SU-DHL-6 (cell line): ENCODE measurements around the gene TUG1.

Experiments used
- CTCF ChIP-seq: fragments of 200-600 bp; sonication (generic); IDR thresholded peaks from one replicate; pipeline ENCODE4 v1.5.1; 2017; ENCODE audit warnings: antibody characterized with exemption, mild to moderate bottlenecking, low read length, moderate library complexity; ENCODE audit not compliant: insufficient read depth, poor library complexity, severe bottlenecking
- EZH2phosphoT487 ChIP-seq: fragments of 200-600 bp; sonication (generic), shearing (Covaris generic); conservative IDR thresholded peaks from 2 replicates; pipeline ENCODE4 v1.6.1; 2018; ENCODE audit warnings: mild to moderate bottlenecking, antibody characterized with exemption, low read length, moderate library complexity, mixed read lengths

- TF ChIP-seq CTCF (no peak), EZH2phosphoT487 (no peak)
These were observed 23.5 kb downstream of the TUG1 start for GRCh38 chr22:30992565-30992964.
